Measurements from ENCODE around the gene SAT1. TPM values are rescaled to one million over a fixed set of nuclear protein-coding genes. Genes with fewer than 3 reads are reported as not detected.

The SAT1 gene
- total RNA-seq, 2 experiments from 2014 or later = 205 to 209 TPM

DNA sequence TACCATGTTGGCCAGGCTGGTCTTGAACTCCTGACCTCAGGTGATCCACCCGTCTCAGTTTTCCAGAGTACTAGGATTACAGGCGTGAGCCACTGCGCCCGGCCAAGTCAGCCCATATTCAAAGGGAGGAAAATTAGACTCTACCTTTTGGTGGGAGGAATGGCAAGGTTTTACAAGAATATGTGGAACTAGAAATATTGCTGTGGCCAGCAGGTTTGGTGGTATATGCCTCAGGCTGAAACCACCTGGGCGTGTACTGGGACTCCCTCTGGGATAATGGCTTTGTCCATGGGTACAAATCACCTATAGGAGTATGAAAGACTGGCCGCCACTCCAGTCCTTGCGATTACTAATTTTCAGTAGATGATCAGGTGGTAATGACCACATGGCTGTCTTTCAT, 32.4 kb downstream of the SAT1 start:
- H3K4me3 Mint-ChIP-seq = no peak overlapping the region
- POLR2A ChIA-PET = no interaction called here
- DNase-seq = no peak
- no peaks in the 10 kb centered on the region for H3K27me3 Mint-ChIP-seq
- H3K4me1 Mint-ChIP-seq (ENCODE audit: low read depth) = no peaks in the 10 kb centered on the region
- no peaks in the 10 kb centered on the region for H3K9me3 Mint-ChIP-seq
- intact Hi-C loops (cut with micrococcal nuclease) = no loop called here
- CTCF ChIA-PET = no interaction called here
- H3K27ac Mint-ChIP-seq = no peak overlapping the region
- H3K36me3 Mint-ChIP-seq = no peaks in the 10 kb centered on the region

DNA sequence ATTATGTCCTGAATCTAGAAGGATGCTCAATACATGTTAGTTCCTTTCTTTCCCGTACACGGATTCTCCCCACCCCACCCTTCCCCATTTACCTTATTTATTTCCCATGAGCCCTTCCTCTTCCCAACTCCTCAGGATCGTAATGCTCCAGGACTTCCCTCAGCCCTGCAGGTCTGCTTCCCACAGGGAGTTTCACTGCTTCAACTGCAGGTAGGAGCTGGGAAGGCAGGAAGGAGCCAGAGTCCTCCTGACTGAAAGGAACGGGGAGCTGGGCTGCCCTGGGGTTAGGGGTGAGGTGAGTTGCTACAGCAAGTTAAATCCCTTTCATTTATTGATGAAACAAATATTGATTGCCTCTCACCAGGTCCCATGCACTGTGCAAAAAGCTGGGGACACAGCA, 33.2 kb downstream of the SAT1 start:
- no peak for DNase-seq
- CTCF ChIA-PET = interaction anchor here (0.7 kb wide), 1 partner anchor 105 kb away, joined by 3 read pairs; no protein-coding TSS in a partner anchor
- POLR2A ChIA-PET = no interaction called here
- Mint-ChIP-seq H3K36me3 (no peaks in the 10 kb centered on the region), H3K4me3 (no peak overlapping the region), H3K4me1 (ENCODE audit: low read depth) (no peaks in the 10 kb centered on the region), H3K9me3 (no peaks in the 10 kb centered on the region), H3K27me3 (no peaks in the 10 kb centered on the region), H3K27ac (no peak overlapping the region)
- intact Hi-C loops (cut with micrococcal nuclease) = no loop called here

DNA sequence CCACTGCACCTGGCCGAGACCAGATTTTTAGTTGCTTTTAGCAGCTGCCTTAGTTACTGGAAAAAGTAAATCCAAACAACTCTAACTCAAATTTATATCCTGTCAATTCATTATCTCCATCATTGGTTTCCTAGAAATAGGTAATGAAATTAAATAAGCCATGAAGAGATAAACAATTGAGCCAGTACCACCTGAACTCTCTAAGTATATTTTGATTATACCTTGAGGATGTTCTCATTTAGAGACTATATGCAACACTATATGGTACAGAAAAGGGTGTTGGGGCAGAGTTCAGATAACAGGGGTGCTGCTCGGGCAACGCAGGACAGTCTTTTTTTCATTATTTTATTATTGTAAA, 35.0 kb downstream of the SAT1 start:
- DNase-seq = no peak
- Mint-ChIP-seq H3K27ac (no peak overlapping the region), H3K4me1 (ENCODE audit: low read depth) (no peaks in the 10 kb centered on the region), H3K4me3 (no peak overlapping the region), H3K27me3 (no peaks in the 10 kb centered on the region), H3K36me3 (no peaks in the 10 kb centered on the region), H3K9me3 (no peaks in the 10 kb centered on the region)
- intact Hi-C loops (cut with micrococcal nuclease) = no loop called here
- ChIA-PET POLR2A (no interaction called here), CTCF (no interaction called here)

DNA sequence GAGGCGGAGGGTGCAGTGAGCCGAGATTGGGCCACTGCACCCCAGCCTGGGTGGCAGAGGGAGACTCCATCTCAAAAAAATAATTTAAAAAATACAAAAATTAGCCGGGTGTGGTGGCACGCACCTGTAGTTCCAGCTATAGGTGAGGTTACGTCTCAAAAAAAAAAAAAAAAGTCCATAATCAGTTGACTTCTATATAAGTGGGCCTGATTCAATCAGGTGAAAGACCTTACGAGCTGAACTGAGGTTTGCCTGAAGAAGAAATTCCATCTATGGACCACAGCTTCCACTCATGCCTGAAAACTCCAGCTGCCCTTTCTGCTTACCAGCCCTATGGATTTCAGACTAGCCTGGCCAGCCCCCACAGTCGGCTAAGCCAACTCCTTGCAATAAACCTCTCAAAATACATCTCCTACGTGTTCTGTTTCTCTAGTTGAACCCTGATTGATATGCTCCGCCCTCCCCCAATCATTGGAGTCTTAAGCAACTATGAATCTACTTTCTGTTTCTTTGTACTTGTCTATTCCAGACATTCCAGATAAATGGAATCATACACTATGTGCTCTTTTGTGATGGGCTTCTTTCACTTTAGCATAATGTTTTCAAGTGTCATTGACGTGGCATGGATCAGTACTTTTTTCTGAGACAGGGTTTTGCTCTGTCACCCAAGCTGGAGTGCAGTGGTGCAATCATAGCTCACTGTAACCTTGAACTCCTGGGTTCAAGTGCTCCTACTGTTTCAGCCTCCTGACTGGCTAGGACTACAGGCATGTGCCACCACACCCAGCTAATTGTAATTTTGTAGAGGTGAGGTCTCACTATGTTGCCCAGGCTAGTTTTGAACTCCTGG, 36.6 kb downstream of the SAT1 start:
- Mint-ChIP-seq H3K4me1 (ENCODE audit: low read depth) (no peaks in the 10 kb centered on the region), H3K27me3 (no peaks in the 10 kb centered on the region), H3K4me3 (no peak overlapping the region), H3K27ac (no peak overlapping the region), H3K9me3 (no peaks in the 10 kb centered on the region), H3K36me3 (no peaks in the 10 kb centered on the region)
- intact Hi-C loops (cut with micrococcal nuclease) = no loop called here
- DNase-seq = no peak
- POLR2A ChIA-PET = interaction anchor here (0.6 kb wide), 1 partner anchor 85 kb away, joined by 4 read pairs; no protein-coding TSS in a partner anchor
- CTCF ChIA-PET = no interaction called here

DNA sequence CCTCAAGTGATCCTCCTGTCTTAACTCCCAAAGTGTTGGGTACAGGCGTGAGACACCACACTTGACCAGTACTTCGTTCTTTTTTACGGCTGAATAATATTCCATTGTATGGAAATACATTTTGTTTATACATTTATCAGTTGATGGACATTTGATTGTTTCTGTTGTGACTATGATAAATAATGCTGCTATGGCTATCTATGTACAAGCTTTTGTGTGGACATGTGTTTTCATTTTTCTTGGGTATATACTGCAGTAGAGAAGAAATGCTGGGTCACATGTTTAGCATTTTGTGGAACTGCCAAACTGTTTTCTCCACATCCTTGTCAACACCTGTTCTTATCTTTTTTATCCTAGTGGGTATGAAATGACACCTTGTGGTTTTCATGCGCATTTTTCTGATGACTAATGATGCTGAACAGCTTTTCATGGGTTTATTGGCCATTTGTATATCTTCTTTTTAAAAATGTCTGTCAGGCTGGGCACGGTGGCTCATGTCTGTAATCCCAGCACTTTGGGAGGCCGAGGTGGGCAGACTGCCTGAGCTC, 37.3 kb downstream of the SAT1 start:
- no peak for DNase-seq
- no peaks in the 10 kb centered on the region for H3K36me3 Mint-ChIP-seq
- no peaks in the 10 kb centered on the region for H3K27me3 Mint-ChIP-seq
- POLR2A ChIA-PET = interaction anchor here (0.6 kb wide), 1 partner anchor 84 kb away, joined by 4 read pairs; no protein-coding TSS in a partner anchor
- H3K4me1 Mint-ChIP-seq (ENCODE audit: low read depth) = no peaks in the 10 kb centered on the region
- intact Hi-C loops (cut with micrococcal nuclease) = no loop called here
- no peak overlapping the region for H3K4me3 Mint-ChIP-seq
- H3K27ac Mint-ChIP-seq = no peak overlapping the region
- H3K9me3 Mint-ChIP-seq = no peaks in the 10 kb centered on the region
- CTCF ChIA-PET = no interaction called here

DNA sequence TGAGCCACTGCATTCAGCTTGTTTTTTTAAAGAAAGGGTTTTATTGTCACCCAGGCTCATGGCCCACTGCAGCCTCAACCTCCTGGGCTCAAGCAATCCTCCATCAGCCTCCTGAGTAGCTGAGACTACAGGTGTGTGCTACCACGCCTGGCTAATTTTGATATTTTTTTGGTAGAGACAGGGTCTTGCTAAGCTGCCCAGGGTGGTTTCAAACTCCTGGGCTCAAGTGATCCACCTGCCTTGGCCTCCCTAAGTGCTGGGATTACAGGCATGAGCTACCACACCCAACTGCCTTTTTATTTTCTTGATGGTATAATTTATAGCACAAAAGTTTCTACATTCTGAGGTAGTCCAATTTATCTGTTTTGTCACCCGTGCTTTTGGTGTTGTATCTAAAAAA, 38.9 kb downstream of the SAT1 start:
- Mint-ChIP-seq H3K27ac (no peak overlapping the region), H3K9me3 (no peaks in the 10 kb centered on the region), H3K27me3 (no peaks in the 10 kb centered on the region), H3K36me3 (no peaks in the 10 kb centered on the region), H3K4me1 (ENCODE audit: low read depth) (no peaks in the 10 kb centered on the region), H3K4me3 (no peak overlapping the region)
- ChIA-PET CTCF (no interaction called here), POLR2A (no interaction called here)
- intact Hi-C loops (cut with micrococcal nuclease) = no loop called here
- DNase-seq = no peak

DNA sequence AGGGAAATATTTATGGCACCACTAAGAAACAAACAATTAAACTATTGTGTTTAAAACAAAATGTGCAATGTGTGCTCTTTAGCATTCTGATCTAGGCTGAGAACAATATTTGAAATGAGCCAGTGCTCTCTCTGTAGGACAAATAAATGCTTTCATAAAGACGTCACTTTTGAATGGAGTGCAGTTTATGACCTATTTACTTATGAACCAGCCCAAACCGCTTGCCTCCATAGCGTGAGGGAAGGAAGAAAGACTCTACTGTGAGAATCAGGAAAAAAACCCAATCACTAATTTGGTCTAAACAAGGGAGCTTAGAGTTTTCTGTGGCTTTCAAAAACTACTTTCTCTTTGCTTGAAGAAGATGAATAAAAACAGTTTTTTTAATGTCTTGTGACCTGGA, 39.4 kb downstream of the SAT1 start:
- no peak overlapping the region for H3K4me3 Mint-ChIP-seq
- ChIA-PET CTCF (no interaction called here), POLR2A (no interaction called here)
- intact Hi-C loops (cut with micrococcal nuclease) = no loop called here
- no peak for DNase-seq
- H3K4me1 Mint-ChIP-seq (ENCODE audit: low read depth) = no peaks in the 10 kb centered on the region
- H3K9me3 Mint-ChIP-seq = no peaks in the 10 kb centered on the region
- no peak overlapping the region for H3K27ac Mint-ChIP-seq
- H3K27me3 Mint-ChIP-seq = no peaks in the 10 kb centered on the region
- H3K36me3 Mint-ChIP-seq = no peaks in the 10 kb centered on the region

DNA sequence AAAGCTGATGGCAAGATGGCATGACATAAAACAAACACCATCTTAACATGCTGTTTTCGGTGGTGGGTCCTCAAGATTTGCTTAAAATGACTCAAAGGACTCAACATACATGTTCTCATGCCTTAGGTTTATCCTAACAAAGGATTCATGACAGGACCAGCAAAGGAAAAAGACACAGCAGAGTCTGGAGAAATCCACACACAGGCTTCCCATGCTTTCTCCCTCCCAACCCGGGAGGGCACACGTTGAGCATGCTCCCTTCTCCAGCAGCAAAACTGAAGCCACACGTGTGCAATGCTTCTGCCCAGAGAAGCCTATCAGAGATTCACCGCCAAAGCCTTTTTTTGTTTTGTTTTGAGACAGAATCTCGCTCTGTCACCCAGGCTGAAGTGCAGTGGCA, 39.9 kb downstream of the SAT1 start:
- H3K4me1 Mint-ChIP-seq (ENCODE audit: low read depth) = no peaks in the 10 kb centered on the region
- H3K9me3 Mint-ChIP-seq = no peaks in the 10 kb centered on the region
- H3K36me3 Mint-ChIP-seq = no peaks in the 10 kb centered on the region
- POLR2A ChIA-PET = no interaction called here
- CTCF ChIA-PET = no interaction called here
- no peaks in the 10 kb centered on the region for H3K27me3 Mint-ChIP-seq
- no peak overlapping the region for H3K27ac Mint-ChIP-seq
- no peak for DNase-seq
- H3K4me3 Mint-ChIP-seq = no peak overlapping the region
- intact Hi-C loops (cut with micrococcal nuclease) = no loop called here

DNA sequence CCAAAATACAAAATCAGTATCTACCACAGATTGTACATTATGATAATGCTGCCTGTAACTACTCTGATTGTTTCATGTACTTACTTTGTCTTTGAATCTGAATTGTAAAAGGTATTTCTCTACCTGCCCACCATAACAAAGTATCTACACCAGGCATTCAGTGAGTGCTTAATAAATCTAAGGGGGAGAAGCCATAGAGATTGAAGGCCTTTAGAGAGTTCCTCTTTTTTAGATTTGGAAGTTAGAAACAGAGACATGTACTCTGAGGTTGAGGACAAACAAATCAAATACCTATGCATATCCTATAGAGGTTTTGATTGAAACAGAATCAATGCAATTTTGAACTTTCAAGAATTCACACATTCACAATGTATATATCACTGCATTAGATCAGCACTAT, 42.7 kb downstream of the SAT1 start:
- ChIA-PET CTCF (no interaction called here), POLR2A (no interaction called here)
- no peaks in the 10 kb centered on the region for H3K27me3 Mint-ChIP-seq
- H3K27ac Mint-ChIP-seq = no peak overlapping the region
- no peak for DNase-seq
- no peaks in the 10 kb centered on the region for H3K4me1 Mint-ChIP-seq (ENCODE audit: low read depth)
- H3K4me3 Mint-ChIP-seq = no peak overlapping the region
- intact Hi-C loops (cut with micrococcal nuclease) = no loop called here
- H3K36me3 Mint-ChIP-seq = no peaks in the 10 kb centered on the region
- H3K9me3 Mint-ChIP-seq = no peaks in the 10 kb centered on the region

DNA sequence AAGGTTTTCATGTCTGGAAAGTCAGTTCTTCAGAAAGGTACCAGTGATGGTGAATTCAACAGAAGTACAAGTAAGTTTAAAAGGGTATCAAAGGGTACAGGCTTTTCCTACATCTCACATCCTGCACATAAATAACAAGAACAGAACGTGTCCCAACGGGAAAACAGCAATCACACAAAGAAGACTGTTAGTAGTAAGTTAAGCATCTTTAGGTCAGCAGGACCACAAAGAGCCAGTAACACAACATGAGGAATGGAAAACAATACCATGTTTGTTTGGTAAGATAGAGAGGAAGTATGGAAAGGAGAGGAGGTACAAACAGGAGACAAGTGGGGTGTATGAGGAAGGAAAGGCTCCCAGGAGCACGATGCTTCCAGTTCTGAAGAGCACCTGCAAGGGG, 43.2 kb downstream of the SAT1 start:
- no peak for DNase-seq
- Mint-ChIP-seq H3K27me3 (no peaks in the 10 kb centered on the region), H3K9me3 (no peaks in the 10 kb centered on the region), H3K4me1 (ENCODE audit: low read depth) (no peaks in the 10 kb centered on the region), H3K27ac (no peak overlapping the region), H3K36me3 (no peaks in the 10 kb centered on the region), H3K4me3 (no peak overlapping the region)
- CTCF ChIA-PET = no interaction called here
- POLR2A ChIA-PET = no interaction called here
- intact Hi-C loops (cut with micrococcal nuclease) = no loop called here

DNA sequence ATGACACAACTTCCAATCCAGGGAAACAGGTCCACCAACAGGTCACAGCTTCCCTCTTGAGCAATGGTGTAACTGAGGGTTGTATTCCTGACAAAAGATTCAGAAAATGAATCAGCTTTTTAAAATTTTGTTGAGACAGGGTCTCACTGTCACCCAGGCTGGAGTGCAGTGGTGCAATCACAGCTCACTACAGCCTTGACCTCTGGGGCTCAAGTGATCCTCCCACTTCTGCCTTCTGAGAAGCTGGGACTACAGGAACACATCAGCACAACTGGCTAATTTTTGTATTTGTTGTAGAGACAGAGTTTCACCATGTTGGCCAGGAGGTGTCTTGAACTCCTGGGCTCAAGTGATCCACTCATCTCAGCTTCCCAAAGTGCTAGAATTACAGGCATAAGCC, 43.7 kb downstream of the SAT1 start:
- ChIA-PET CTCF (no interaction called here), POLR2A (interaction anchor here (0.7 kb wide), 1 partner anchor 1614 kb away, joined by 3 read pairs; no protein-coding TSS in a partner anchor)
- H3K27me3 Mint-ChIP-seq = no peaks in the 10 kb centered on the region
- intact Hi-C loops (cut with micrococcal nuclease) = no loop called here
- H3K27ac Mint-ChIP-seq = no peak overlapping the region
- no peaks in the 10 kb centered on the region for H3K4me1 Mint-ChIP-seq (ENCODE audit: low read depth)
- no peaks in the 10 kb centered on the region for H3K36me3 Mint-ChIP-seq
- no peak overlapping the region for H3K4me3 Mint-ChIP-seq
- DNase-seq = no peak
- no peaks in the 10 kb centered on the region for H3K9me3 Mint-ChIP-seq

DNA sequence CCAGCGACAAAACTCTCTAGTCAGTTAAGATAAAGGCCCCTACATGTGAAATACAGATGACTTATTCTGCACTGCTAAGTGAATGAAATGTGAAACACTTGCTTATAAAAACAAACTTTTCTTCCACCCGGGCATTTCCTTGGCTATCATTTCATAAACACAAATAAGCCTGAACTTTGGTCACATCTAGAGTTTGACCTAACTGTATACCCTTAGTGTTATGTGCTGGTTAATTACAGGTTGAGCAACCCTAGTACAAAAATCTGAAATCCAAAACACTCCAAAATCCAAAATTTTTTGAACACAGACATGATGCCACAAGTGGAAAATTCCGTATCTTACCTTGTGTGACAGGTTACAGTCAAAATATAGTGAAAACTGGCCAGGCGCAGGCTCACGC, 45.9 kb downstream of the SAT1 start:
- Mint-ChIP-seq H3K4me3 (no peak overlapping the region), H3K36me3 (no peaks in the 10 kb centered on the region), H3K27me3 (no peaks in the 10 kb centered on the region), H3K4me1 (ENCODE audit: low read depth) (no peaks in the 10 kb centered on the region), H3K27ac (no peak overlapping the region), H3K9me3 (no peaks in the 10 kb centered on the region)
- ChIA-PET POLR2A (no interaction called here), CTCF (no interaction called here)
- DNase-seq = no peak
- intact Hi-C loops (cut with micrococcal nuclease) = no loop called here

DNA sequence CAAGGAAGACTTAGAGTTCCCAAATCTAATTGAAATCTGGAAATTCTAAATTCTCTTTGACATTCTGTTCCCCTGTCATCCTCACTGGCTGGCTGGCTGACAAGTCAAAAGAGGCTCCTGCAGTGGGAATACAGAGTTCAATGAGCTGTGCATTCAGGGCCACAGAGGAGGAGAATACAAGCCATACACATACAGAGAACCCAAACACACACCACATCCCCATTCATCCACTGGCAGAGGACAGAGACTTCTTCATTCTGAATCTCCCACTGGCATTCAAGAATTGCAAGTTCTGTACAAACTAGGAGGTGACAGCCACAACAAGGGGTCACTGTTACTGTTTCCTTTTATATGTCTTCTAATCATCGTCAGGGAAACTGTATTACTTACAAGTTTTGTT, 49.7 kb downstream of the SAT1 start:
- H3K27ac Mint-ChIP-seq = no peak overlapping the region
- no peaks in the 10 kb centered on the region for H3K9me3 Mint-ChIP-seq
- ChIA-PET CTCF (no interaction called here), POLR2A (no interaction called here)
- H3K27me3 Mint-ChIP-seq = no peaks in the 10 kb centered on the region
- no peak overlapping the region for H3K4me3 Mint-ChIP-seq
- no peaks in the 10 kb centered on the region for H3K4me1 Mint-ChIP-seq (ENCODE audit: low read depth)
- H3K36me3 Mint-ChIP-seq = no peaks in the 10 kb centered on the region
- intact Hi-C loops (cut with micrococcal nuclease) = no loop called here
- DNase-seq = no peak
